Psoas muscle (tissue), 8 donors: ENCODE results near the gene SUPT5H. TPM values are rescaled to one million over a fixed set of nuclear protein-coding genes. Genes with fewer than 3 reads are reported as not detected.

Source experiments
- ATAC-seq, 4 donors: fragments of 200-7000 bp; cut with Tn5 transposase; one replicate each; pipeline ENCODE4 v1.9.1; 2020; ENCODE audit warnings: moderate library complexity in 3 of 4, mild to moderate bottlenecking in 2 of 4
- DNase-seq, 2 donors: peaks; one replicate each; pipeline ENCODE4 v3.0.0-alpha.2; 2020
- H3K27ac ChIP-seq: fragments of 200-600 bp; one replicate; pipeline ENCODE4 v1.8.0; 2022
- H3K27me3 ChIP-seq, 3 donors: fragments of 200-600 bp in 1 of 3; one replicate each; pipeline versions ENCODE4 v1.6.1 to v1.8.0; 2013 to 2022; ENCODE audit warnings: low read length in 2 of 3, mild to moderate bottlenecking in 2 of 3, moderate library complexity in 1 of 3; ENCODE audit not compliant: insufficient read depth in 3 of 3
- H3K36me3 ChIP-seq, 2 donors: fragments of 200-600 bp in 1 of 2; one replicate each; pipeline versions ENCODE4 v1.6.1 to v1.8.0; 2013 to 2022; ENCODE audit warnings: low read depth in 1 of 2, mild to moderate bottlenecking in 1 of 2, moderate library complexity in 1 of 2; ENCODE audit not compliant: insufficient read depth in 1 of 2
- H3K4me1 ChIP-seq: fragments of 200-600 bp; one replicate; pipeline ENCODE4 v1.8.0; 2022
- H3K4me3 ChIP-seq: fragments of 200-600 bp; one replicate; pipeline ENCODE4 v1.8.0; 2022; ENCODE audit warnings: mild to moderate bottlenecking
- H3K9me3 ChIP-seq: fragments of 200-600 bp; one replicate; pipeline ENCODE4 v1.8.0; 2022
- CTCF ChIP-seq: fragments of 200-600 bp; IDR thresholded peaks from one replicate; pipeline ENCODE4 v1.8.0; 2022; ENCODE audit warnings: antibody characterized with exemption
- WGBS, 3 donors: extraction: QIAGEN DNeasy Blood & Tissue Kit; methylation state at CpG; one replicate each; pipeline versions ENCODE4 v1.1.6 to v1.1.7; 2013; 5-methylcytosine and 5-hydroxymethylcytosine counted together
- intact Hi-C, 2 donors: fragments of 100-400 bp; cut with DNase I; formaldehyde crosslinking; loops; one replicate each; pipeline versions ENCODE4 v1.11.0 to v1.14.2; 2022
- long read RNA-seq, 2 donors: library from polyadenylated mRNA; unstranded; transcript quantifications; one replicate each; pipeline ENCODE4 v2.0.0, GENCODE V29; 2021
- polyA plus RNA-seq, 3 donors: library from polyadenylated mRNA; stranded (reverse); fragments of 200-250 nt; gene quantifications; one replicate each; pipeline ENCODE4 v1.2.3, GENCODE V29; 2013
- total RNA-seq, 4 donors: library from RNA; stranded (reverse); fragmentation: NEBNext Ultra II Directional in 2 of 4; extraction: Animal tissue kit (Norgen Biotek cat#: 25700) in 2 of 4; gene quantifications; one replicate each; pipeline versions ENCODE4 v1.2.1 to v1.2.4, GENCODE V29; 2021 to 2023
- donor health status: healthy with polysubstance abuse.
- donor health status: DM: no; HTN: no; CAD: no; lungs with moderate emphysema.
- donor health status: Bipolar disorder and iron deficiency.
- donor health status: healthy.
- donor health status: DM: yes; HTN: yes; CAD: no.
- donor health status: DM: no; HTN: no; CAD: no.
- donor health status: DM: no; HTN: no; CAD: no.
- donor health status: DM: yes; HTN: yes; CAD: no.

Gene SUPT5H
- total RNA-seq (10 to 100 TPM; 60.7 to 88.6 (median 80.2) TPM), polyA plus RNA-seq (10 to 100 TPM; 63.1 to 97.1 (median 88.0) TPM)
- long read RNA-seq, donor 1, transcript SUPT5H-218 (2 exons, 718 nt): major isoform, 11 of 17 reads
- long read RNA-seq, donor 1, partial matches to known transcripts: 6 of 17 reads
- long read RNA-seq, donor 1, other reads (novel, unspliced or antisense): 0 of 17 reads
- long read RNA-seq, donor 2, transcript SUPT5H-218 (2 exons, 718 nt): major isoform, 48 of 85 reads
- long read RNA-seq, donor 2, partial matches to known transcripts: 34 of 85 reads
- long read RNA-seq, donor 2, other reads (novel, unspliced or antisense): 3 of 85 reads

- Histone ChIP-seq H3K9me3 (no peaks in the 10 kb centered on the region), H3K36me3 (peaks cover 0 to 24% of the 10 kb centered on the region in 2 donors), H3K27me3 (no peaks in the 10 kb centered on the region), H3K4me3 (peak within 1 kb of the TSS; percentile 90), H3K4me1 (peaks cover 32% of the 10 kb centered on the region), H3K27ac (peak within 1 kb of the TSS; percentile 95)
- ATAC-seq: peak; percentile 98 to 100 (median 99)
- DNase-seq: peak; percentile 97 to 98
- TF ChIP-seq CTCF: no peak
- intact Hi-C loops: loop anchor here (10.0 kb wide), 1 partner anchor 89 kb away; the partner anchor contains the start of gene EID2B (in 2 of the 2)
- 0 to 1% (median 0%) methylated on average over 59 to 68 of the region's 68 CpGs for WGBS, 3 donors
Observed at GRCh38 chr19:39445196-39446111, at the start of gene SUPT5H. Gene SUPT5H (plus strand): TSS chr19:39445582. CDS start chr19:39445891, 309 bp downstream.

GRCh38 chr19:39397360-39398296 lies 47.8 kb upstream of the SUPT5H start:
- Histone ChIP-seq H3K36me3 (peaks cover 0 to 29% of the 10 kb centered on the region in 2 donors), H3K27me3 (no peaks in the 10 kb centered on the region), H3K4me1 (peaks cover 26% of the 10 kb centered on the region), H3K9me3 (no peaks in the 10 kb centered on the region), H3K27ac (peak overlapping the region; percentile 84), H3K4me3 (peak overlapping the region; percentile 33)
- intact Hi-C loops: loop anchor here (1.0 to 5.0 kb wide), 3 partner anchors 14 to 55 kb away; partner anchors contain the start of genes PLEKHG2 (in 1 of the 2) and SAMD4B (in 1 of the 2)
- TF ChIP-seq CTCF: peak; percentile 98
- ATAC-seq (peak; percentile 75 to 84 (median 80)), DNase-seq (peak; percentile 92 to 96)
- 5 to 21% (median 9%) methylated on average over 14 to 17 of the region's 17 CpGs for WGBS, 3 donors

- H3K4me3 ChIP-seq: no peak overlapping the region
- H3K27ac ChIP-seq: peak overlapping the region; percentile 84
- peaks cover 0 to 26% of the 10 kb centered on the region in 2 donors for H3K36me3 ChIP-seq
- intact Hi-C loops: loop anchor here (2.0 to 5.0 kb wide), 2 partner anchors 14 to 56 kb away; partner anchors contain the start of genes PLEKHG2 (in 1 of the 2) and SAMD4B (in 1 of the 2)
- DNase-seq (peak; percentile 80 to 86), ATAC-seq (peak in 1 of 4 donors; percentile 7)
- no peaks in the 10 kb centered on the region for H3K27me3 ChIP-seq
- H3K4me1 ChIP-seq: peaks cover 26% of the 10 kb centered on the region
- no peak for TF ChIP-seq CTCF
- H3K9me3 ChIP-seq: no peaks in the 10 kb centered on the region
- 77 to 86% (median 77%) methylated on average over 11 of the region's 11 CpGs for WGBS, 3 donors
Observed at GRCh38 chr19:39398297-39398864, 47.0 kb upstream of the SUPT5H start.
